Keratinocyte (primary cell): Measurements from ENCODE around the gene LRRC10B. TPM values are rescaled to one million over a fixed set of nuclear protein-coding genes. Genes with fewer than 3 reads are reported as not detected.

Experiments used
- DNase-seq: peaks from one replicate; pipeline ENCODE4 v3.0.0-alpha.2; 2011; ENCODE audit warnings: low read depth, missing footprints, low spot score
- FAIRE-seq: peaks from 2 replicates; lab custom pipeline; 2011; peaks lifted over from hg19 to GRCh38; lab: Jason Lieb, UNC
- H2AFZ ChIP-seq: 2 replicates; pipeline ENCODE4 v1.6.0; 2012; ENCODE audit warnings: low read length, control low read depth, inconsistent platforms; ENCODE audit not compliant: control insufficient read depth
- H3K27ac ChIP-seq: 2 replicates; pipeline ENCODE4 v1.5.1; 2011; ENCODE audit warnings: low read length; ENCODE audit not compliant: control insufficient read depth, insufficient read depth
- H3K27me3 ChIP-seq: 3 replicates; pipeline ENCODE4 v1.6.0; 2011; ENCODE audit warnings: low read length; ENCODE audit not compliant: control insufficient read depth, insufficient read depth; ENCODE audit errors: extremely low read depth
- H3K36me3 ChIP-seq, 2 experiments: 2 replicates in 1 of 2; 3 replicates in 1 of 2; pipeline ENCODE4 v1.5.1; 2011; ENCODE audit warnings: low read length in 2 of 2, mild to moderate bottlenecking in 1 of 2; ENCODE audit not compliant: control insufficient read depth in 2 of 2, insufficient read depth in 2 of 2; ENCODE audit errors: extremely low read depth in 1 of 2
- H3K4me1 ChIP-seq: 3 replicates; pipeline ENCODE4 v1.5.1; 2011; ENCODE audit warnings: low read length; ENCODE audit not compliant: control insufficient read depth, insufficient read depth; ENCODE audit errors: extremely low read depth
- H3K4me2 ChIP-seq: 3 replicates; pipeline ENCODE4 v1.6.0; 2011; ENCODE audit warnings: low read depth, low read length; ENCODE audit not compliant: control insufficient read depth, insufficient read depth; ENCODE audit errors: extremely low read depth
- H3K4me3 ChIP-seq, 3 experiments: fragments of 200-600 bp in 1 of 3; sonication (generic) in 1 of 3; 2 replicates in 2 of 3; 3 replicates in 1 of 3; pipeline ENCODE4 v1.5.1; 2011 to 2016; ENCODE audit warnings: low read length in 3 of 3, mild to moderate bottlenecking in 3 of 3, control low read depth in 2 of 3, inconsistent platforms in 1 of 3, low read depth in 1 of 3, mixed read lengths in 1 of 3, mixed run types in 1 of 3, moderate library complexity in 1 of 3; ENCODE audit not compliant: control insufficient read depth in 2 of 3, insufficient read depth in 2 of 3; ENCODE audit errors: extremely low read depth in 1 of 3
- H3K79me2 ChIP-seq: 2 replicates; pipeline ENCODE4 v1.6.0; 2012; ENCODE audit warnings: low read length; ENCODE audit not compliant: control insufficient read depth, insufficient read depth
- H3K9ac ChIP-seq: 3 replicates; pipeline ENCODE4 v1.6.0; 2011; ENCODE audit warnings: low read length; ENCODE audit not compliant: control insufficient read depth, insufficient read depth; ENCODE audit errors: extremely low read depth
- H3K9me1 ChIP-seq: 3 replicates; pipeline ENCODE4 v1.6.0; 2011; ENCODE audit warnings: low read length; ENCODE audit not compliant: control insufficient read depth, insufficient read depth; ENCODE audit errors: extremely low read depth
- H3K9me3 ChIP-seq: 2 replicates; pipeline ENCODE4 v1.5.1; 2012; ENCODE audit warnings: low read depth, low read length; ENCODE audit not compliant: control insufficient read depth
- H4K20me1 ChIP-seq: 3 replicates; pipeline ENCODE4 v1.6.0; 2011; ENCODE audit warnings: low read length; ENCODE audit not compliant: control insufficient read depth, insufficient read depth; ENCODE audit errors: extremely low read depth
- CTCF ChIP-seq, 3 experiments: IDR thresholded peaks in 1 of 3; conservative IDR thresholded peaks in 1 of 3; optimal IDR thresholded peaks in 1 of 3; 2 replicates in 2 of 3; 3 replicates in 1 of 3; pipeline versions ENCODE3 to v1.5.1; 2011; ENCODE audit warnings: low read length in 3 of 3, mild to moderate bottlenecking in 3 of 3, moderate library complexity in 2 of 3, control low read depth in 1 of 3, inconsistent platforms in 1 of 3; ENCODE audit not compliant: insufficient read depth in 2 of 3; ENCODE audit errors: extremely low read depth in 1 of 3
- EZH2 ChIP-seq: IDR thresholded peaks from one replicate; pipeline ENCODE4 v1.6.1; 2012; ENCODE audit warnings: inconsistent platforms, mild to moderate bottlenecking, low read length, moderate library complexity
- dilution Hi-C: fragments of 300-500 bp; cut with MboI; formaldehyde crosslinking; loops from one replicate; pipeline ENCODE4 v1.7.0; 2020; ENCODE audit warnings: low sequenced_read_pairs; ENCODE audit not compliant: extremely low pct_ligation_motif_present
- polyA plus RNA-seq, 5 experiments: library from polyadenylated mRNA; depleted of rRNA in 3 of 5; stranded (reverse) in 3 of 5; stranded (forward) in 1 of 5; unstranded in 1 of 5; fragments of >200 nt; gene quantifications; 1 replicate in 1 of 5; 2 replicates in 3 of 5; 3 replicates in 1 of 5; pipeline versions ENCODE4 v1.2.1 to v1.2.3, GENCODE V29; 2011 to 2012; ENCODE audit warnings: missing spikeins in 2 of 5, low read depth in 1 of 5, low replicate concordance in 1 of 5

Gene LRRC10B
- polyA plus RNA-seq, 1 donor (not counting 4 experiments of a cell fraction or from before 2014, with no cell fraction given): not detected

GRCh38 chr11:61505640-61506155 lies 2.9 kb upstream of the LRRC10B start:
- Histone ChIP-seq H3K79me2 (no peaks in the 10 kb centered on the region), H3K27ac (no peak overlapping the region), H2AFZ (no peak overlapping the region), H3K4me3 (no peak overlapping the region), H3K9ac (no peak overlapping the region), H3K9me1 (no peaks in the 10 kb centered on the region), H3K4me2 (no peak overlapping the region), H3K9me3 (no peaks in the 10 kb centered on the region), H3K36me3 (no peaks in the 10 kb centered on the region), H3K4me1 (no peaks in the 10 kb centered on the region), H4K20me1 (no peaks in the 10 kb centered on the region), H3K27me3 (peaks cover 45% of the 10 kb centered on the region)
- FAIRE-seq: no peak
- TF ChIP-seq EZH2 (no peak), CTCF (optimal IDR thresholded peaks at IDR 0.05 in 1 of 3, IDR thresholded peaks at IDR 0.05 in 1 of 3, conservative IDR thresholded peaks at IDR 0.05 in 1 of 3; ENCODE audit: extremely low read depth in 1 of 3, insufficient read depth in 2 of 3, low read length in 3 of 3) (no peak)
- DNase-seq: no peak
- dilution Hi-C loops: no loop called here

DNA sequence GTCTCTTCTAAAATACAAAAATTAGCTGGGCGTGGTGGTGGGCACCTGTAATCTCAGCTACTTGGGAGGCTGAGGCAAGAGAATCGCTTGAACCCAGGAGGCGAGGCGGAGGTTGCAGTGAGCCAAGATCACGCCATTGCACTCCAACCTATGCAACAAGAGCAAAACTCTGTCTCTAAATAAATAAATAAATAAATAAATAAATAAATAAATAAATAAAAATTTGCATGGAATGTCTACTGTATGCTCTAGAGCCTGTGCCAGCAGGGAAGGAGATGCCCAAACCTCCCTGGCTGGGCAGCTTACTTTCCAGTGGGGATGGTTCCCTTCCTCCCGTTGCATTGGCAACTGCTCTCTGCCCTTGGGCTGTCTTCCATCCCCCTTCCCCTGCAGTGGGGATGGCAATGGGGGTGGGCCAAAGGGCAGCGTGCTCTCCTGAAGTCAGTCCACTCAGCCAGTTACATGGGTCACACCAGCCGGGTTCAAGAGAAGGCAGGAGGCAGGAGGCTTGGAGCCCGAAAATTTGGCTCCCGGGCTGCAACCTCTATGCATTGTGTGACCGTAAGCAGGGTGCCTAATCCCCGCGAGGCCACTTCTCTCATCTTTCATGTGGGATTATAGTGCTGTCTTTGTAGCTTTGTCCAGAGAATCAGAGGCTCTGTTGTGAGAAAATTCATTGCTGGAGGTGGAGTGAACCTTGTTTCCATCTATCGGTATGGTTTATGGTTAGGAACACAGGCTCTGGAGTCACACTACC lies 1.4 kb upstream of the LRRC10B start:
- Histone ChIP-seq H3K9ac (no peak overlapping the region), H3K9me1 (no peaks in the 10 kb centered on the region), H4K20me1 (no peaks in the 10 kb centered on the region), H3K4me1 (no peaks in the 10 kb centered on the region), H3K36me3 (no peaks in the 10 kb centered on the region), H3K79me2 (no peaks in the 10 kb centered on the region), H3K4me3 (no peak overlapping the region), H2AFZ (no peak overlapping the region), H3K4me2 (no peak overlapping the region), H3K27me3 (peaks cover 47% of the 10 kb centered on the region), H3K9me3 (no peaks in the 10 kb centered on the region), H3K27ac (no peak overlapping the region)
- no peak for DNase-seq
- dilution Hi-C loops: no loop called here
- no peak for FAIRE-seq
- TF ChIP-seq CTCF (optimal IDR thresholded peaks at IDR 0.05 in 1 of 3, IDR thresholded peaks at IDR 0.05 in 1 of 3, conservative IDR thresholded peaks at IDR 0.05 in 1 of 3; ENCODE audit: extremely low read depth in 1 of 3, insufficient read depth in 2 of 3, low read length in 3 of 3) (no peak), EZH2 (no peak)
